Measurements from ENCODE around the gene YTHDF1.

YTHDF1 gene

DNA sequence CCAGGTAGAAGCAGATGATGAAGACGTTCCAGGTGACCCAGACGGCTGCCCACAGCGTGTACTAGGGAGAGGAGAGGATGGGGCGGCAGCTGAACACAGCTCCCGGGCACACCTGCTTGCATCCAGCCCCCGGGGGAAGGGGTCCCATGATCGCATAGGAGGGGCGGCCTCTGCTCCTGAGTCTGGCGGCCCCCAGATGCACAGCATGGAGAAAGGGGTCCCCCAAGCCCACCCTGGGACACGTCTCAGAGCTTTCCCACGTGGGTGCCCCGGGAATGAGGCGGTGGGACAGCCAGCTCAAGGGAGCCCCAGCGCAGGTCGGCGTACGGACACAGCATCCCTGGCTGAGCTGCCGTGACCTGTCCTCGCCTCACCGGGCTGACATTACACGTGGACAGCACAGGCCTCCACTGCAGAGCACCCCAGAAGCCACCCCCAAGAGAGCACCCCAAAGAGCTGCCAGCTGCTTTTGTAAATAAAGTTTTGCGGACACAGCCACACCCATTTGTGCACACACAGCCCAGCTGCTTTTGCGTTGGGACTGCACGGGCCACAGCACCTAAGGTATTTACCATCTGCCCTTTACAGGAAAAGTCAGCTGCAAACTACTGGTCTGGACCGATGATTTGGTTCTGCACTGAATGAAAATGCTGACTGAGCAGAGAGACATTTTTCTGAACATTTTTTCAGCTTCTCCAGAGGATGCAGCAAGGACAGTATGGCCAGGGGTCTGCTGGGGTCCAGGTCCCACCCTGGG is 33.1 kb upstream of the YTHDF1 start:
- no peak for DNase-seq

DNA sequence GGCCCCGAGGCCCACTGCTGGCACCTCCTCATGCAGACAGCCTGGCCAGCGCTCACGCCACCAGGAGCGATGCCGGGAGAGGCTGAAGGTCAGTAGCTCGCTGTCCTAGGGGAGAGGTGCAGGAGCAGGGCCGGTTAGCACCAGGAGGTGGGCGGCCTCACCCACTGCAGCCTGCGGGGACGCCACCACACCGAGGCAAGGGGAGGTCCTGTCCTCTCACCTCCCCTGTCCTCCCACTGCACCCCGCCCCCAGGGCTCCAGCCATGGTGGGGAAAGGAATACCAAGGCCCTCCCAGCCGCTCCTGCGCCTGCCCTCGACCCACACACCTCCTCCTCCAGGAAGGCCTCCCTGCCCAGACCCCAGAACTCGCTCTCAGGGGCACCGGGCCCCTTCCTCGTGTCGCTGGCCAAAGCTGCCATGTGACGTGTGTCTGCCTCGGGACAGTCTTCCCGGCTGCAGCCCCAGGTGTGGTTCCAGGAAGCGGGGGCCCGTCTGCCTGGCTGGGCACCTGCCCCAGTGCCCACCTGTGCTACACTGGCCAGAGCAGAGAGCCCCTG is 31.8 kb upstream of the YTHDF1 start:
- DNase-seq, result no peak

DNA sequence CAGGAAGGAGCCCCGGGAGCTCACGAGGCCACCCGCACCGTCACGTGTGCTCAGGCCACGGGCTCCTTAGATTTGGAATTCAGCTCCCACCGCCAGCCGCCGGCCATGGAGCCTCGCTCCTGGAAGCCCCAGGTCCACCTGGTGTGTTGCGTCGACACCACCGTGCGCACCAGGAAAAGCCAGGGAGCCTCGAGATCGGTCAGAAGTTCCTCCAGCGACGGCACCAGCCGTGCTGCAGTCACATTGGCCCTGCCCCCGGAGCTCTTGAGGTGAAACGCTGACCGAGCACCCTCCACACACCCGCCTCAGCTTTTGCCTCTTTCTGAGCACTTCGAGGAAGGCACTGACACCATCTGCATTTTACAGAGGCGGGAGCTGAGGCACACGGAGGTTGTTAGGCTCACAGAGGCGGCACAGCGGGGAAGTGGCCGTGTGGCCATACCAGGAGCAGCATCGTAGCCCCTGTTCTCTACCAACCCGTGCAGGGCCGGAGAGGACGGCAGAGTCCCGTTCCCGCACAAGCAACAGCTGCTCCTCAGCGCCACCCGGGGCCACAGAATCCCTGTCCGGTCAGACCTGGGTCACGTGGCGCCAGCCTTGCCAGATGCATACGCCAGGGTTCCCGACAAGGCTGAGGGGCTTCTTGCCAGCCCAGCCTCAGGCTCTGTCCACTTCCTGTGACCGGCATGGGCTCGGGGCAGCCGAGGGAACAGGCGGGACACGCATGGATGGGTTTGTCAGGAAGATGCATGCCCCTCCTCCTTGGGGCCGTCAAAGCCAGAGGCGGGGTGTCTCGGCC is 30.8 kb upstream of the YTHDF1 start:
- DNase-seq, result peak in 1 of 4 experiments; percentile 16

DNA sequence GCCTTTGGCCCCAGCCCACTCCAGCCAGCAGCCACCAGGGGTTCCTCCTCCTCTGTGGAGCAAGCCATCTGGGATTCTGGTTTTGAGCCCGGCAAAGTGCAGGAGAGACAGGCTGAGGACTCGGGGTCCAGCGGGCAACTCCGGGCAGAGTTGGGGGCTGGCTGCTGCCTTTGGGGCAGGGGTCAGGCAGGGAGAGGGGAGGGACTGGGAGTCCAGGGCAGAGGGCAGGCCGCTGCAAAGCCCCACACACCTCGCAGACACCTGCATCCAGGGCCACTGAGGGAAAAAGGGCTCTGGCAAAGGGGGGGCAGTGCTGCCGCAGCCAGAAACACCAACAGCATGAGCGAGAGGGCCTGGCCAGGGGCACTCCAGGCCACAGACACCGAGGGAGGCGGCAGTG is 28.5 kb upstream of the YTHDF1 start:
- DNase-seq, result no peak

DNA sequence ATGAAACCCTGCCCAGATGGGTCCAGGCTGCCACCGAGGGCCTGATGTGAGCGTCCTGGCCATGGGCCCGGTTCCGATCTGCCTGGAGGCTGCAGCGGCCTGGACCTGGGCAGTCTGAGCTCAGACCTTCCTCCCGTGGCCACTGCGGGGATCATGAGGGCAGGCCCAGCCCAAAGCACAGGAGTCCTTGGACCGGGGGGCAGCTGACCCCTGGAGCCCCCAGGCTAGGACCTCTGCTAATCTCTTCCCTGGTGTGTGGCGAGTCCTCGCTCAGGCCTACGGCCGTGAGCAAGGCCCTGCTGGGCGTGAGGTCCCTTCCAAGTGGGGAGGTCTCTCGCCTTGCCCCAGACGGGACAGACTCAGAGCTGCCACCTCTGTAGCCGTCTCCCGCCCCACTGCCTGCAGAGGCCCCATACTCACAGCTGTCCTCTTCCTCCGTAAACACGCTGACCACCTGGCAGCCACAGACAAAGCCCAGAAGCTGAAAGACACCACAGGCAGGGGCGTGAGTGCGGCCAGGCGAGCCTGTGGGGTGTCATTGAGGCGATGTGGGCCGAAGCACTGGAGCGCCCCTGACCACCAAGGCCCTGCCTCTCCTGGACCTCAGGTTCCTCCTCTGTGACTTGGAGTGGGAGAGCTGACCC is 27.8 kb upstream of the YTHDF1 start:
- DNase-seq, result no peak

DNA sequence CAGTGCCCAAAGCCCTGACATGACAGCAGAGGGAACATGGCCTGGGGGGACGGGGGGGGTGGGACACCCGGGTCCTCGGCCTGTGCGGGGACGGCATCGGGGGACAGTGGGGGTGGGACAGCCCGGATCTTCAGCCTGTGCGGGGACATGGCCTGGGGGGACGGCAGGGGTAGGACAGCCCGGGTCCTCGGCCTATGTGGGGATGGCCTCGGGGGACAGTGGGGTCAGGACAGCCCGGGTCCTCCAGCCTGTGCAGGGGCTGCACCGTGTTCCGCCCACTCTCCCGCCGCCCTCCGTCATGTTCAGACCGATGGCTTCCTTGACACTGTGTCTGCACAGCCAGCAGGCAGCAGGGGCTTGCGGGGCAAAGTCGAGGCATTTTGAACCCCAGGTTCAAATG is 26.8 kb upstream of the YTHDF1 start:
- DNase-seq, result no peak

DNA sequence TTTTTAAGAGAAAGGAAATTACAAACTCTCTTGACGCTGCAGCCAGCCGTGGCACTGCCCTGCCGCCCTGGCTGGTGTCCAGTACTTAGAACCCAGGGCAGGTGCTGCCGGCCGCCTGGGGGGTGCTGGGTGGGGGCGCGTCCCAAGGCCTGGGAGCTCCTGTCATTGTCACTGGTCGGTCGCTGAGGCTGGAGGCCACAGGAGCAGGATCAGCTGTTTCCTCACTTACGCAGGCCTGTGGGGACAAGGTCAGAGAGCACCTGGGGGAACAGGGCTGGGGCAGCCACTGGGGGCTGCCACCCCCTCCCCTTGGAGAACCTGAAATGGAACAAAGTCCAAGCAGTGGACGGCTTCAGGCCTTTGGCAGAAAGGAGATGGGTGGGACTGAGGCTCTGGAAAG is 25.3 kb upstream of the YTHDF1 start:
- DNase-seq, result no peak

DNA sequence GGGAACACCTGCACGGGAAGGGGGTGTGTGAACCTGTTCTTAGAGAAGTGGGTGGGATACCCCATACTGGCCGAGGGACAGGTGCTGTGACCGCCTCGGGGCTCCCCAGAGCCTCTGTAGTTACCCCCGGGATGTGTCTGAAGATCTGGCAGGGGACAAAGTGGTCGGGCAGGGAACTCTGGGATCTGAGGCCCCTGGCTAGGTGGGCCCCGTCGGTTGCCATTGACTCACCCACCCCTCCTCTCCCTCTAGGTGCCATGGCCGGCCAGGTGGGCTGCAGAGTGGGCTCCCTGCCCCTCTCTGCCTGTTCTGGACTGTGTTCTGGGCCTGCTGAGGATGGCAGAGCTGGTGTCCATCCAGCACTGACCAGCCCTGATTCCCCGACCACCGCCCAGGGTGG is 24.1 kb upstream of the YTHDF1 start:
- DNase-seq, result no peak

DNA sequence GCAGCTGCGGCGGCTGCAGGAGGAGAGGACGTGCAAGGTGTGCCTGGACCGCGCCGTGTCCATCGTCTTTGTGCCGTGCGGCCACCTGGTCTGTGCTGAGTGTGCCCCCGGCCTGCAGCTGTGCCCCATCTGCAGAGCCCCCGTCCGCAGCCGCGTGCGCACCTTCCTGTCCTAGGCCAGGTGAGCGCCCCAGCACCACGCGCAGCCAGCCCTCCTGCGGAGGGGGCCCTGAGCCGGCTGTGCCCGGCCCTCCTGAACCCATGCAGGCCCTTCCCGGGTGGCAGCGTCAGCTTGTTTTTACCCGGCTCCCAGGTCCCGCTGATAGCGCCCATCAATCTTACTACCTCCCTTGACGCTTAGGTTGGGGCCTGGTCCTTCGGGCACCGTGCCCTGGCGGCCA is 23.5 kb upstream of the YTHDF1 start:
- no peak for DNase-seq

DNA sequence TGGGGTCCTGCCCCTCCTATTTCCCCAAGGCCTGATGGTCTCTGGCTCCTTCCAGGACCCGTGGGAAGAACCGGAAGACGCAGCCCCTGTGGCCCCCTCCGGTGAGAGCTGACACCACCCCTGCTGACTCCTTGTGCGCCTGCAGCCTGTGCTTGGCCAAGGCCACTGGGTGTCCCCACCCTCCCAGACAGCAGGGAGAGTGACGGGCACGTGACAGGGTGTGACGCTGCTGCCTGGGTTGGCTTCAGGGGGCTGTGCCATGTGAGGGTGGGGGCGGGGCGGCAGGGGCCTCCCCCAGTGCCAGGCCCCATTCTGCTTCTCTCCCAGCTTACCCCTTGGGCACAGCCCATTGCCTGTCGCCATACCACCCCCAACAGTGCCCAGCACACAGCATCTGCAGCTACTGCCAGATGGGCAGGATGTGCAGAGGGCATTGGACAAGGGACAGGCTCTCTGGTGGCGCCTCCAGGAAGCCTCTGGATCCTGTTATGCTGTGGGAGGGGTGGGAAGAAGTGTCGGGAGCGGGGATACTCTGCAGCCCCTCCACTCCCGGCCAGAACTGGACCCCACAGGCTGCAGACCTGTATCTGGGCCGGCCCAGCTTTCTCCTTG is 22.7 kb upstream of the YTHDF1 start:
- no peak for DNase-seq

DNA sequence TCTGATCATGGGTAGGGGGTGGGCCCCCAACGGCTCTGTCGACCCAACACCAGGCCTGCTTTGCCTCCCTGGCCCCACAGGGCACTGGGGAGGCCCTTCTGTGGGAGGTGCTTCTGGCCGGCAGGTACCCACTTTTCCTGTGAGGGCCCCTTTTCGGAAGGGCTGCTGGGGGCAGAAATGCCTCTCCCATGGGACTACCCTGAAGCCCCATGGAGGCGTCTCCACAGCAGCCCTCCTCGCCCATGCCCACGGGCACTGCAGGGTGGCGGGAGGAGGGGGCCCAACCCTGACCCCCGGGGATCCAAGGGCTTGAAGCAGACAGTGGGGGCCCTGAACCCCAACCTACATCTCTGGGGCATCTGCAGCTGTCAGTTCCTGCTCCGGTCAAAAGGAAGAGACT is 22.1 kb upstream of the YTHDF1 start:
- no peak for DNase-seq

DNA sequence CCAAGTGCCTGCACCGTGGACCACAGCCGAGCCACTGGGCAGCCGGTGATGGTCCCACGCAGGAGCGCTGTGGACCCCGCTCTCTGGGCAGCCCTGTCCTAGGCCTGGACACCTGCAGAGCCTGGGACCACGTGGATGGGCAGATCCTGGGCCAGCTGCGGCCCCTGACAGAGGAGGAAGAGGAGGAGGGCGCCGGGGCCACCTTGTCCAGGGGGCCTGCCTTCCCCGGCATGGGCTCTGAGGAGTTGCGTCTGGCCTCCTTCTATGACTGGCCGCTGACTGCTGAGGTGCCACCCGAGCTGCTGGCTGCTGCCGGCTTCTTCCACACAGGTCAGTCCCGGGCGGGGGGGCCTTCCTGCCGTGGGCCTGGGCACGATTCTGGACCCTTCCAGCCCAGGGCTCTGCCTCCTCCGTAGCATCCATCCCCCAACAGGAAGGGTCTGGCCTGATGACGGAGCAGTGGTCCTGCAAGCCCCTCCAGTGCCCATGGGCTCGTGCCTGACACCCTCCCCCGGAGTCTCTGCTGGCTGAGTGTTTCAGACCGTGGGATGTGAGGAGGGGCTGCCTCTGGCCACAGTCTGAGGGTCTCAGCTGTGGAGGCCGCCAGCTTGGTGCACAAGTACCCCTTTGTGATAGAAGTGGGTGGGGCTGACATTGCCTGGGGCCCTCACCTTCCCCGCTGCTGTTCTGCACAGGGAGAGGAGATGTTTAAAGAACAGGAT is 20.3 kb upstream of the YTHDF1 start:
- DNase-seq, result no peak

DNA sequence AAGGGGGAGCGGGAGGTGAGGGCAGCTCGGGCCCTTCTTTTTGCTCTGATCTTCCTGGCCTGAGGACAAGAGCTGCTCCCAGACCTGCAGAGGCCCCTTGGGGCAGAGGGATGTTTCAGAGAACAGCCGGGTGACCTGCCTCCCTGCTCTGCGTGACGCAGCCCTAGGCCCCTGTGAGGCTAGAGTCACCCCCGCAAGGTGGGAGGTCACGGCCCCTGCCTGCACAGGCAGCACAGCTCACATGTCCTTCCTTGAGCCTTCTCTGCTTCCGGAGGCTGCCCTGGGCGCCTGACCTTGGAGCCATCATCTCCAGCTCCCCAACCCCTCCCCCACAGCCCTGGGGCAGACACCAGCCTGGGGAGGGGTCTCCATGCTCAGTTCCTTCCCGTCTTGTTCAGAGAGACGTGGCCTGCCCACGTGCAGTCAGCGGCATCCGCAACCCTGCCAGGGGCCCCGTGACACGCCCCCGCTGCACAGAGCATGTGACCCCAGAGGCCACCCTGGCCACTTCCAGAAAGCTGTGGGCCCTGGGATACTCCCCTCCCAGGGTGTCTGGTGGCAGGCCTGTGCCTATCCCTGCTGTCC is 19.6 kb upstream of the YTHDF1 start, which contains the start of gene BIRC7:
Gene BIRC7 (plus strand): TSS at position 507 of the 585 bp plus-strand sequence. CDS start 192 bp downstream, outside the sequence.
- peak in 3 of 4 experiments; percentile 15 to 59 (median 18) for DNase-seq

DNA sequence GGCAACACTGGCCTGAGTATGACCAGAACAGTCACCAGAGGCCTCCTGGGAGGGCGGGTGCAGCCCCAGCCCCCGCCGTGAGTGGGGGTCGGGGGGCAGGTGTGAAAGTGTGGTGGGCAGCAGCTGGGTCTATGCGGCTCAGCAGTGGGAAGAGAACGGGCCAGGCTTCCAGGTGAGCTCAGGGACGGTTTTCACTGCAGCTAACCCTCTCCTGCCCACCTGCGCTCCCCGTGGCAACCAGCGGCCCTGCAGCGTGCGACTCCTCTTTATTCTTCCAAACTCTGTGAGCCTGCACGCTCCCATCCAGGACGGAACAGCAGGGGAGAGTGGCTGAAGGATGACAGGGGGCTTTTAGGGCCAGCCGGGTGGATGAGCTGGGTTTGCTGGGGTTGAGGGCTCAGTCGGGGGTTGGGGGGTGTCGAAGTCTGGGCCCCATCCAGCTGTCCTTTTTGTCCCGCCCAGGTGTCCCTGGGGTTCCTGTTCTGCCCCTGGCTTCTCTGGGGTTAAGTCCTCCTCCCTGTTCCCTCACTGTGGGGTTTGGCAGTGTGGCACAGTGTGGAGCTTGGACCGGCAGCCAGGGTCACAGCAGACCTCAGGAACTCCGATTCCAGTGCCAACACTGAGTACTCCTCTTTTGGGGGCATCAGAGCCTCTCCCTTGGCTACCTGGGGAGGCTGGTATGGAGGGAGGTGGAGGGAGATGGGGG is 18.9 kb upstream of the YTHDF1 start:
- DNase-seq, result peak in 1 of 4 experiments; percentile 13

DNA sequence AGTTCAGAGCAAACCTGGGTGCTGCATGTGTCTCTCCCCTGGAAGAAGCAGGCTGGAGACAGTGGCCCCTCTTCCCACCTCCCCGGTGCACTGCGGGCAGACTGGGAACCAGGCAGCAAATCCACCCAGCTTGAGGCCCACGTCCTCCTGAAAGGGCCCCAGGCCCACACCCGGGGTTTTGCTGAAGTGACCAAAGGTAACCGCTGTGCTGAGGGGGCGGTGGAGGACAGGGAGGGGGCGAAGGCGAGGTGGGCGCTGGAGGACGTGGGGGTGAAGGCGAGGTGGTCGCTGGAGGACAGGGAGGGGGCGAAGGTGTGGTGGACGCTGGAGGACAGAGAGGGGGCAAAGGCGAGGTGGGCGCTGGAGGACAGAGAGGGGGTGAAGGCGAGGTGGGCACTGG is 18.0 kb upstream of the YTHDF1 start:
- DNase-seq, result no peak

DNA sequence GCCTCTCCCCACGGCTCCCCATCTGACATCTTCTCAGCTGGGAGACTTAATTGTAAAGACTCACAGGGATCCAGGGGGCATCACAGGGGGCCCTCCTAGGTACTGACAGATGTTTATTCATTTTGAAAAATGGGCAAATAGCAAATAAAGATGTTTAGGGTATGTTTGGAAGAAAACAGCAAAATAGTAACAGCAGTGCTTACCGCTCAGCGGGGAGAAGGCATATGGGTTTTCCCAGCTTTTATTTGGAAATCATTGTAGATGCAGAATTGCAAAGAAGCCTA is 17.1 kb upstream of the YTHDF1 start:
- no peak for DNase-seq

DNA sequence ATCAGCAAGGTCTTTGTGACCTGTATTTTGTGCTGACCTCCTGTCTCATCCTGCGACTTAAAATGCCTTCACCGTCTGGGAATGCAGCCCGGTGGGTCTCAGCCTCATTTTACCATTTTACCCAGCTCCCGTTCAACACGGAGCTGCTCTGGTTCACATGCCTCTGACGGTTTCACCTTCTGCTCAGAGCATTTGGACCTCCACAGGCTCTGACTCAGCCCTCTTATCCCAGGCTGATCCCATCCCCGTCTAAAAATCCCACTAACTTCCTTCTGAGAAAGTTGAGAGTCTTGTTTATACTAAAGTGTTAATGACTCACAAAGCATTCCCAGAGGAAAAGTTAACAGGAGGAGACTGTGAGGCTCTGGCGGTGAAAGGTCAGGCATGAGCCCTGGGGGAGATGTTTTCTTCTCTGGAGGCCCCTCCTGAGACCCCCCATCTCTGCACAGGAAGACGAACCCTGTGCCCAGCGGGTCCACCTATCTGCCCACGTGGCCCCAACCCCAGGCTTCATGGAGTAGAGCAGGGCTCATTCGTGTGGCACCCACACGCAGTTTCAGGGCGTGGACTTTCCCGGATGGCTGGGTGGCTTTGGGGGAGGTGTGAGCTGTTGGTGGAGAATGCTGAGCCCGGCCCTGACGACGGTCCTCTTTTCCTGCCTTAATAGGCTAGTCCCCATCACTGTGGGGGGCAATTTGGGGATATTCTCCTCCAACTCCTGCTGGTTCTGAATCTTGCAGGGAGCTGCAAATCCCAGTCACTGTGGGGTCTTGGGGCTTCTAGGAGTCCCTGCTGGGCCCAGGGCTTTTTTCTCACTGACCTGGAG is 16.5 kb upstream of the YTHDF1 start:
- no peak for DNase-seq

DNA sequence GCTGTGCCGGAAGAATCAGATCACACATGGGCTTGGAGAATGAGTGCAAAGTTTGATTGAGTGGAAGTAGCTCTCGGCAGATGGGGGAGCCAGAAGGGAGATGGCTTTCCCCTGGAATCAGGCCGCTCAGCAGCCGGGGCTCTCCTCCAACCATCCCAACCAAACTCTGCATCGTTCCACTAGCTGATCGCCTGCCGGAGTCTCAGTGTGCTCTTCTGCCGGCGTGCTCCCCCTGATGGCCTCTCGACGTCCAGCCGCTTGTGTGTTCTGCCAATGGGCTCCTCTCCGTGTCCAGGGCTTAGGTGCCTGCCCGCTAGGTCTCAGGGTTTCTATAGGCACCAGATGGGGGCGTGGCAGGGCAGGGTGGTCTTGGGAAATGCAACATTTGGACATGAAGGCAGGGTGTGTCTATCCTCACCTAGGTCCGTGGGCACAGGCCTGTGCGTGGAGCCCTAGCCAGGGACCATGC is 14.9 kb upstream of the YTHDF1 start:
- peak; percentile 33 to 66 (median 48) for DNase-seq

DNA sequence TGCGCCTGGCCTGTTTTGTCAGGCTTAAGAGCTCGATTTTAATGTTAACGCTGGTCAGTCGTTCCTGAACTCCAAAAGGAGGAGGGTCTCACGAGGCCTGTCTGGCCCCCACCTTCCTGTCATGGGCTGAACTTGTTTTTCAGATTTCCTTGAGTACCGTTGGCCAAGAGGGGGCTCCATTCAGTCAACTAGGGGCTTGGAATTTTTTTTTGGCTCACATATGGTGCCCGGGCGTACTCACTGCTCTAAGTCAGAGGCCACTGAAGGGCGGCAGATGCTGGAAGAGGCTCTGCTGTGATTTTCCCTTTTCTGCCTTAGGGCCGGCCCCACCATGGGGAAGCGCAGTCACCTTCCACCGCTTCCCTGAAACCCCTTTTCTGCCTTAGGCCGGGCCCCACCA is 12.9 kb upstream of the YTHDF1 start:
- no peak for DNase-seq

DNA sequence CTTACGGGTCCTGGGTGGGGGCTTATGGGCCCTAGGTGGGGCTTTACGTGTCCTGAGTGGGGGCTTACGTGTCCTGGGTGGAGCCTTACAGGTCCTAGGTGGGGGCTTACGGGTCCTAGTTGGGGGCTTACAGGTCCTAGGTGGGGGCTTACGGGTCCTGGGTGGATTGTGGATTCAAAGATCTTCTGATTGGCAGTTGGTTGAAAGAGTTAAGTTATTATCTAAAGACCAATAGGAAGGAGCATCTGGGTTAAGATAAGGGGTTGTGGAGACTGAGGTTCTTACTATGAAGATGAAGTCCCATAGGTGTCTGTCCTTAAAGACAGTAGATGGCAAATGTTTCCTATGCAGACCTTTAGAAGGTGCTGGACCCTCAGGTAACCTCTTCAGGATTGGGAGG is 11.3 kb upstream of the YTHDF1 start:
- DNase-seq, result no peak

Data from suppressor macrophage (primary cell).